Hematopoietic multipotent progenitor cell treated with erythropoietin and hydrocortisone succinate and interleukin-3 and kit ligand, for 15 days (in vitro differentiated cells): Measurements from ENCODE around the gene THAP6.
A peak's percentile ranks its signal among the peaks of the same experiment; 100 is the strongest.
"Not testable (repeated sequence)": the region's sequence is repeated elsewhere in the genome, so short reads cannot be mapped to it uniquely, and the experiment has no call there.

ENCODE experiments used
- DNase-seq: peaks from one replicate; pipeline ENCODE4 v3.0.0-alpha.2; 2015; ENCODE audit warnings: low spot score

Gene THAP6

DNA sequence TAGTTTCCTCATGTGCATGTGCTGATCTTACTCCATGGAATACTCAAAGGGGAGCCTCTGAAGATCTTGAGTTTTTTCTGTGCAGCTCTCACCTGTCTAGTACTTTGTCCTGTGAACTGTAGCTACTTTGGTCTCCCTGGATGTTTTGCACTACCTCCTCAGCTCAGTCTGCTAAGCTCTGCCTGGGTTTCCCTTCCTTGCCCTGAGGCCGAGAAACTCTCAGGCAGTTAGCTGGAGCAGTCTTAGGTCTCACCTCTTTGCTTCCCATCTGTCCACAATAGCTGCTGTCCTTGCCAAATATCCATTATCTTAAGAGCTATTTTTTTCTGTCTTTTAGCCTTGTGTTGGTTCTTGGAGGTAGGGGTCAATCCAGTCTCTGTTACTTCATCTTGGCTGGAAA, 11.6 kb downstream of the THAP6 start:
- no peak for DNase-seq

DNA sequence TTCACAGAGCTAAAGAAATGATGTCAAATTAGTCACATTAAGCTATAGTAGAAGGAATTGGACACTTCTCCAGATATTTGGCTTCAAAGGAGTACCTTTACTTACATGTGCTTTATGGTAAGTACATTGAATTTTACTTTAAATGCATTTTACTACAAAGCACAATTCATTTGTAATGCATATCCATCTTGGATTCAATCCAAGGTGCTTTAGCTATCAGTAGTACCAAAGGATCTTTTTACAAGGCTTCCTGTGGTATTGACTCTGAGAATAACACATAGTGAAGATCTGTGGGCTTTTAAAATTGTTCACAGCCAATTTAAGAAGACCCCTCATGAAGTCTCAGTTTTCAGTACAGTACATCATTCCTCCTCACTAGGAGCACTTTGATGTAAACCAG, 13.2 kb downstream of the THAP6 start:
- no peak for DNase-seq

DNA sequence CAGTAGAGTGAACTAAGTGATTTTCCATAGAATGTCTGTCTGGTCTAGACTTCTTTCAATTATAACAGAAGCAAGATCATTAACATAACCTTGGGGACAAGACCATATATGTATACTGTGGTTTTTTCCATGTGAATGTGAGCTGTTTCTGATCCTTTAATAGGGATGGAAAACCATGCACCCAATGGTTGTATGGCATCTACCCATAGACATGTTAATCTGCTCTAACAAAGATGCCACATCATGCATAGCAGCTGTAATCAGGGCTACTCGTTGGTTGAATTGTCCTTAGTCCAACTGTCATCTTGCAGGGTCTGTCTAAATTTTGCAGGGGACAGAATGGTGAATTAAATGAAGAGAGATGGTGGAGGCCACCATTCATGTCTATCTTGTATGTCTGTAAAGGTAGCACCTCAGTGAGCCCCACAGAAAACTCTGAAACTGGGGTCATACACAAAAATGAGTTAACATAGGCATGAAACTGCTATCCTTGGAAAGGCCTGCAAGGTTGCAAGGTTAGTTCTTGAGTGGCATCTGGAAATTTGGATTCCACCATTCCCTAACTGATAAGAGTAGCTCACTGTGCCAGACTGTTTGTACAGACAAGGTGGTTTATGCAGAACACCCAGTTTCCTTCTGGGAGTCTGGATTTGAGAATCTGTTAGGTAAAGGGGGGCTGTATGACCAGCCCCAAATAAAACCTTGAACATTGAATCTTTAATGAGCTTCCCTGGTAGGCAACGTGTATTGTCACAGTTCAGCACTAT, 16.5 kb downstream of the THAP6 start:
- DNase-seq = no peak

DNA sequence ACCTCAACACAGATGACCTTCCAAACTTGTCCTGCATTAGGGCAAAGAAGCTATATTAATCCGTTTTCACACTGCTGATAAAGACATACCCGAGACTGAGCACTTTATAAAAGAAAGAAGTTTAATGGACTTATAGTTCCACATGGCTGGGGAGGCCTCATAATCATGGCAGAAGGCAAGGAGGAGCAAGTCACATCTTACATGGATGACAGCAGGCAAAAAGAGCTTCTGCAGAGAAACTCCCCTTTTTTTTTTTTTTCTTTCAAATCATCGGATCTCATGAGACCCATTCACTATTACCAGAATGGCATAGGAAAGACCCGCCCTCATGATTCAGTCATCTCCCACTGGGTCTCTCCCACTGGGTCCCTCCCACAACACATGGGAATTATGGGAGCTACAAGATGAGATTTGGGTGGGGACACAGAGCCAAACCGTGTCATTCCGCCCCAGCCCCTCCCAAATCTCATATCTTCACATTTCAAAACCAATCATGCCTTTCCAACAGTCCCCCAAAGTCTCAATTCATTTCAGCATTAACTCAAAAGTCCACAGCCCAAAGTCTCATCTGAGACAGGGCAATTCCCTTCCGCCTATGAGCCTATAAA, 17.4 kb downstream of the THAP6 start:
- DNase-seq = not testable (repeated sequence)

DNA sequence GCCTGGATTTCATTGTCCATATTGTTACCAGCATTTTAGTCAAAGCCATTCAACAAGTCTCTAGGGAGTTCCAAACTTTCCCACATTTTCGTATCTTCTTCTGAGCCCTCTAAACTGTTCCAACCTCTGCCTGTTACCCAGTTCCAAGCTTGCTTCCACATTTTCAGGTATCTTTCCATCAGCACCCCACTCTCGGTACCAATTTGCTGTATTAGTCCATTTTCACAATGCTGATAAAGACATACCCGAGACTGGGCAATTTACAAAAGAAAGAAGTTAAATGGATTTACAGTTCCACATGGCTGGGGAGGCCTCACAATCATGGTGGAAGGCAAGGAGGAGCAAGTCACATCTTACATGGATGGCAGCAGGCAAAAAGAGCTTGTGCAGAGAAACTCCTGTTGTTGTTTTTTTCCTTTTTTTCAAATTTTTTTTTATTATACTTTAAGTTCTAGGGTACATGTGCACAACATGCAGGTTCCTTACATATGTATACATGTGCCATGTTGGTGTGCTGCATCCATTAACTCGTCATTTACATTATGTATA, 19.1 kb downstream of the THAP6 start:
- DNase-seq = not testable (repeated sequence)

DNA sequence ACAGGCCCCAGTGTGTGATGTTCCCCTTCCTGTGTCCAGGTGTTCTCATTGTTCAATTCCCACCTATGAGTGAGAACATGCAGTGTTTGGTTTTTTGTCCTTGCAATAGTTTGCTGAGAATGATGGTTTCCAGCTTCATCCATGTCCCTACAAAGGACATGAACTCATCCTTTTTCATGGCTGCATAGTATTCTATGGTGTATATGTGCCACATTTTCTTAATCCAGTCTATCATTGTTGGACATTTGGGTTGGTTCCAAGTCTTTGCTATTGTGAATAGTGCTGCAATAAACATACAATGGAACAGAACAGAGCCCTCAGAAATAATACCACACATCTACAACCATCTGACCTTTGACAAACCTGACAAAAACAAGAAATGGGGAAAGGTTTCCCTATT, 19.7 kb downstream of the THAP6 start:
- DNase-seq = not testable (repeated sequence)

DNA sequence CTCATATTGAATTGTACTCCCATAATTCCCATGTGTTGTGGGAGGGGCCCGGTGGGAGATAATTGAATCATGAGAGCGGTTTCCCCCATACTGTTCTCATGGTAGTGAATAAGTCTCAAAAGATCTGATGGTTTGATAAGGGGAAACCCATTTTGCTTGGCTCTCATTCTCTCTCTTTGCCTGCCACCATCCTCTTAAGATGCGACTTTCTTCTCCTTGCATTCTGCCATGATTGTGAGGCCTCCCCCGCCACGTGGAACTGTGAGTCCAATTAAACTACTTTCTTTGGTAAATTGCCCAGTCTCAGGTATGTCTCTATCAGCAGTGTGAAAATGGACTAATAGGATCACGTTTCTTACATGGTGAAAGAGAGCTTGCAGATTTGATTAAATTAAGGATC, 23.0 kb downstream of the THAP6 start:
- DNase-seq = not testable (repeated sequence)

DNA sequence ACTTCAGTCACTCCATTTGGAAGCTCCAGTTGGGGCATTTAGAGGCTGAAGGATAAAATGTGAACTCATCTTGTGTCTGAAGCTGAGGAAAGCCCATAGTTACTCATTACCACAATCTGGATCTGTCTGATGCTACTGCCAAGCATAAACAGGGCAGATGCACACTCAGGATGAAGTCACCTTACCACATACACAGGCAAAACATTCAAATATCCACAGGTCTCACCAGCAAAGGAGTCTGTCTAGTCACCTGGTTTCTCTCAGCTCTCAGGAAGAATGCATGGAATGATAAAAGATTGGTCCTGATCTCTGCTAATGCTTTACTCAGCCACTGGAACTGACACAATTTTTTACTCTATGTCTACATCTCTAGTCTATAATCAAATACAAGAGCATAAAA, 28.6 kb downstream of the THAP6 start:
- no peak for DNase-seq

DNA sequence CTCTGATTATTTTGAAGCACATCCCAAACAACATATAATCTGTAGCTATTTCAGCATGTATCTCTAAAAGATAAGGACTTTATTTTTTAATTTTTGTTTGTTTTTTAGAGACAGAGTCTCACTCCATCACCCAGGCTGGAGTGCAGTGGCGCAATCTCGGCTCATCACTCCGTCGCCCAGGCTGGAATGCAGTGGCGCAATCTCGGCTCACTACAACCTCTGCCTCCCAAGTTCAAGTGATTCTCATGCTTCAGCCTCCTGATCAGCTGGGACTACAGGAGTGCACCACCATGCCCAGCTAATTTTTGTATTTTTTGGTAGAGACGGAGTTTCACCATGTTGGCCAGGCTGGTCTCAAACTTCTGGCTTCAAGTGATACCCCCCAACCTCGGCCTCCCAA, 29.9 kb downstream of the THAP6 start:
- not testable (repeated sequence) for DNase-seq

DNA sequence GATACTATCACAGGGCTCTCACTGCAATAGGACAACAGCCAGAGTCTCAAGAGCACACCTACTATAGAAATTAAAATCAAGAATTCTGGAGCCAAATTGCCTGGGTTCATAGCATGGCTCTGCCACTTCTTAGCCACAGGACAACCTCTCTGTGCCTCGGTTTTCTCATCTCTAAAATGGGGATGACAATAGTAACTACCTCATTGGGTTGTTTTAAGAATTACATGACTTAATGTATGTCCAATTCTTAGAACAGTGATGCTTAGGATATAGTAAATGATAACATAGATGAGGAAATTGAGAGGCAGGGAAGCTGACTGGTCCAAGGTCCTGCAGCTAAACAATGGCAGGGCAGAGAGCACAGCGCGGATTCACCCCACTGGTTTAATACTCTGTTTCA, 30.6 kb downstream of the THAP6 start:
- no peak for DNase-seq

DNA sequence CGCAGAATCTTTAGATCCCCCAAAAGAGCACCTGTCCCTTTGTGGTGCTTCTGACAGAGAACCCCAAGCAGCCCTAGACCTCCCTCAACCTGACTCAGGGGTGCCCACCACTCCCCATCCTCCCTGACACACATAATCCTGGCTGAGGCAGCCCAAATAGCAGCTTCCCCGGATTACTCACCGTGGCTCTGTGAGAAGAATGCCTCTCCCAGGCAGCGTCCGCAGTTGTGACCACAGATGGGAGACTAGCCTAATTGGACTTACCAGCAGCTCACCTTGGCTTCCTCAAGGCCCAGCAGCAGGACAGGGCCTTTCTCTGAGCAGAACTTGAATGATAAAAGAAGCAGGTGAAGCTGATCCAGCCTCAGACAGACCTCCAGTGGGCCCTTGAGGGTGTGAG, 31.3 kb downstream of the THAP6 start:
- no peak for DNase-seq

DNA sequence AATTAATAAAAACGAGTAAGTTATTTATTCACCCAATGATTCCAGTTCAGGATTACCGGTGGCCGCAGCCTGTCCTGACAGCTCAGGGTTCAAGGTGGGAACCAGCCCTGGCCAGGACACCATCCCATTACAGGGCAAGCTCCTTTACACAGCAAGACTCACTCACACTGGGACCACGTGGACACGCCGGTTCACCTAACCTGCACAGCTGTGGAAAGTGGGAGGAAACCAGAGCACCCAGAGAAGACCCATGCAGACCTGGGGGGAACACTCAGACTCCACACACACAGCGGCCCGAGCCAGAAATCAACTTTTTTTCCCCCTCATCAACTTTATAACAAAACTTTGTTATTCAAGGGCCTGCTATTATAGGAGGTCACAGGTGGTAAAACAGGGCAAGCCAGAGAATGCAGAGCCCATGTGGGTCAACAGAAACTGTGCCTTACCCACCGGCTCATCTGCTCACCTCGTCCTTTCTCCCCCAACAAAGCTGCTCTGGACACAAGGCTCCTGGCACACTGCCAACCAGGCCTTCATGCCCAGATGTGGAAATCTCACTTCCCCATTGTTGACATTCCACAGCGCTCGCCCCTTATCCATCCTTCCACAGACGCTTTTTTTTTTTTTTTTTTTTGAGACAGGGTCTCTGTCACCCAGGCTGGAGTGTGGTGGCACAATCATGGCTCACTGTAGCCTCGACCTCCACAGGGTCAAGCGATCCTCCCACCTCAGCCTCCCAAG, 33.5 kb downstream of the THAP6 start:
- peak; percentile 8 for DNase-seq

DNA sequence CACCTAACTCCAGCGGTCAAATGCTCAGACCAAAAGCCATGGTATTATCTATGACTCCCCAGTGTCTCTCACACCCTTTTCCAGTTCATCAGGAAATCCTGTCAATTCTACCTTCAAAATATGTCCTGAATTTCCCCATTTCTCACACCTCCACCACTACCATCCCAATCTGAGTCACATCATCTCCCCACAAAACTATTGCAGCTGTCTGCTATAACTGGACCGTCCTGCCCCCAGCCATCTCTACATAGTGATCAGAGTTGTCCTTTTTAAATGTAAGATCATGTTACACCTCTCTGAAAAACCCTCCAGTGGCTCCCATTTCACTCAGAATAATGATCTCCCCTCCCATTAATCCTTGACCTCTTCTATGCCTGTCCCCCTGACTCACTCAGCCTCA, 34.7 kb downstream of the THAP6 start:
- no peak for DNase-seq

DNA sequence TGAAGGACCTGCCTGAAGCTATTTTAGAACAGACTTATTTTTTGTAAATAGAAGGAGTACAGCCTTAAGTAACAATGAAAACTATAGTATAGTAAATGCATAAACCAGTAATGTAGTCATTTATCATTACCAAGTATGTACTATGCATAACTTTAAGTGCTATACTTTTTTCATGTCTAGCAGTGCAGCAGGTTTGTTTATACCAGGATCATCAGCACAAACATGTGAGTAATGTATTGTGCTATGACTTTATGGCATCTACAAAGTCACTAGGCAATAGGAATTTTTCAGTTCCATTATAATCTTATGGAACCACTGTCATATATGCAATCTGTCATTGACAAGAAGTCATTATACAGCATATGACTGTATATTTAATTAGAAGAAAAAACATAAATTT, 38.2 kb downstream of the THAP6 start:
- DNase-seq = no peak

DNA sequence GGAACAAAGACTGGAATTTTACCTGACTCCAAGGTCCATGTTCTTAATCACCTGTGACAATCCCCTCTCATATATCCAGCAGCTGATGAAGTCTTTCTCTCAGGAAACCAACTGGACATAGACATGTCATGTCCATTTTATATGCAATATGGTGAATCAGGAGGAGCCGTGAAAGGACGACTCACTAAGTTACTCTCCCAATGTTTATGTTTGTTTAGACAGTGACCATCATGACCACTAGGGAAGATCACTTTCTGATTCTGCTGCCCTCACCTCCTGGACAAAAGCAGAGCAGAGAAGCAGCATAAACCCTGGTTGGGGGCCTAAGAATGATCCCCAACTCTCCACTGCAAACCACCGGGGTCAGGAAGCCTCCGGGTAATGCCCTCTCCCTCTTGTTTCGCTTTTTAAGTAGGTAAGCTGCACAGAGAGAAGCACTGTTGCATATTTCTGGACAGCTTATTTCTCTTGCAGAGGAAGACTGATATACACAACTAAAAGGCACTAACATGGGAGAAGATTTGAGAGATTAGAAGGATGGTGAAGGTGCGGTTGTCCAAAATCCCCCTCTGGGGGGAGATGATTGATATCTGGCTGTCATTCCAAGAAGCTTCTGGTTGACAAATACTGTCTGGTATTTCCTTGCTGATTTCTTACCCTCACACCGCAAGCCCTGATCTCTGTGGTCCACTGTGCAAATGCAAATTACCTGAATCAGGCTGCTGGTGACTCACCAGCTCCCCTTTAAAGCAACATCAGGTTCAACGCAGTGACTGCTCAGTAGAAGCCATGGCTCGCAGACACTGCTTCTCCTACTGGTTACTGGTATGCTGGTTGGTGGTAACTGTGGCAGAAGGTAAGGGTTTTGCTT, 41.3 kb downstream of the THAP6 start, which contains the start of gene ODAPH:
ODAPH (plus strand) TSS at position 773 of the 871 bp plus-strand sequence; CDS start at position 790, 17 bp downstream.
- no peak for DNase-seq

DNA sequence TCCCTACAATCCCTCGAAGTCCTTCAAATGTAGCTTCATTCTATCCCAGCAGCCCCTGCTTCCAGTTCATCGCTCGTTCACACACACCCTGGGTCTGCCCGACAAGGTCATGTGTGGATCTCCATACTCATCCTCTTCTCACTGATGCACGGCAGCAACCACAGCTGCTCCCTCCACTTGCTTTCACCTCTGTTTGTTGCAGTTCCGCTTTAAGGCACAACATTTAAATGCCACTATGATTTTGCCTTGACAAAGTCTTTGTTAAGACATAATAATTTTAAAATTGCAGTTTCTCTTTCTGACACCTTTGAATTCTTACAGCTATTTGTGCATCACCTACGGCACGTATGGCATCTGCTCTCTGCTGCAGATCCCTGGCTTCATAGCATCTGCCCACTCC, 43.4 kb downstream of the THAP6 start:
- DNase-seq = no peak

DNA sequence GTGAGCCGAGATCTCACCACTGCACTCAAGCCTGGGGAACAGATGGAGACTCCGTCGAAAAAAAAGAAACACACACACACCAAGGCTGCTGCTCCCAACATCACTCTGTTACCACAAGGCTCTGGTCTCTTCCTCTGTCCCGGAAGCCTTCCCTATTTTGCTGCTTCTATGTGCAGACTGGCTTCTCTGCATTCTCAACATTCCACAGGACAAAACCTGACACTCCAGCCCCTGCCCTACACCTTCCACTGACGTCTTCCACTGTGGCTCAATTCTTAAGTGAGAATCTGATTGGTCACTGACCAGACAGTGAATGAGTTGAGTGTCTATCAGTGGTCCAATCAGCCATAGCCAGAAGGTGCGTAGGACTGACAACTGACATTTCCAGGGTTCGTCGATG, 47.5 kb downstream of the THAP6 start:
- DNase-seq = no peak

DNA sequence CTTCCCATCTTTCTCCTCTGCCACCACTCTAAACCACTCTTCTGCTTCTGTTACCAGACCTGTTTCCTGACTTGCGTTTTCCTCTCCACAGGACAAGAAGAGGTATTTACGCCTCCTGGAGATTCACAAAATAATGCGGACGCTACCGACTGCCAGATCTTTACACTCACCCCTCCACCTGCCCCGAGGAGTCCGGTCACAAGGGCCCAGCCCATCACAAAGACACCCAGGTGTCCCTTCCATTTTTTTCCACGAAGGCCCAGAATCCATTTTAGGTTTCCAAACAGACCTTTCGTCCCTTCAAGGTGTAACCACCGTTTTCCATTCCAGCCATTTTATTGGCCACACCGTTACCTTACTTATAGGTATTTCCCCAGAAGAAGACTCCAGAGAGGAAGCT, 49.8 kb downstream of the THAP6 start:
- no peak for DNase-seq

DNA sequence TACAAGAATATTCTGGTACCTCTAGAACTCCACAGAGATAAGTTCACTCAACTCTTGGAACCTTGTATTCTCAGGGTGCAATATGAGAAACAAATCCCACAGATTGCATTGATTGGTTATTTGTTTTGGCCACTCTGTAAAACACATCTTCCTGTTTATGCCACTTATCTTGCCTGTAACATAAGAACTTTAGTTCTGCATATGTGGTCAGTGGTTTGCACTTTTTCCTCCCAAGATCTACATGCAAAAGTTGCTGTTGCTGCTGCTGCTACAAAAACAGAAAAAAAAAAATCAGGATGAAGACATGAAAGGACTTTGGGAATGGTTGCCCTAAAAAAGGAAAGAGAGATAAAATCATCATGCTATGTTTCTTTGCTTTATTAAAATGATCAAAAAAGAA, 51.2 kb downstream of the THAP6 start:
- no peak for DNase-seq

DNA sequence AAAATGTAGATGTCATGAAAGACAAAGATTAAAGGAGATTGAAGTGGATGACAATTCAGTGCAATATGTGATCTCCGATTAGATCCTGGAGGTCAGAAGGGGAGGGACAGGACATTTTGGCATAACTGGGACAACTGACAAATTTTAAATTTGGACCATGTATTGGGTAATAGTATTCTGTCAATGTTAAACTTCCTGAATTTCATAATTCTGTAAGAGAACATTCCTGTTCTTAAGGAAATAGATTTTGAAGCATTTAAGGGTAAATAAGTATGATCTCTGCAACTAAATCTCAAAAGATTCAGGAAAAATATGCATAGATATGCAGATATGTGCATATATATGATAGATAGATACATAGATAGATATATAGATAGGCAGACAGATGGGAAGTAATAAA, 52.6 kb downstream of the THAP6 start:
- DNase-seq = no peak

DNA sequence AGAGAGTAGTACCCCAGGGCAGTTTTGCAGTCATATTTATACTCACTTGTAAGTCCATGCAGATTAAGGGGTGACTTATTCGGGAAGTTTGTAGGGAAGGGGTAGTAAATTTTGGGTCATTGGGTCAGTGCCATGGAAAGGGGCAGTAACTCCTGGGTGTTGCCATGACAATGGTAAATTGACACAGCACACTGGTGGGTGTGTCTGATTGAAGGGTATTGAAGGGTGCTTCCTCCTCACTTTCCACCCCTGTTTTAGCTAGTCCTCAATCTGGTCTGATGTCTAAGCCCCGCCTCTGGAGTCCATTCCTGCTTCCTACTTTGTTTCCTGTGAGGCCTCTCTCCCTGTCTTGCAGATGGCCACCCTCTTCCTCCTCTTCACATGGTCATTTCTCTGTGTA, 53.5 kb downstream of the THAP6 start:
- no peak for DNase-seq
